IPS-NIHi7 (cell line): ENCODE results near the gene MCTP2.

ENCODE experiments used
- DNase-seq: peaks from one replicate; pipeline ENCODE4 v3.0.0; 2012; ENCODE audit warnings: mixed read lengths; ENCODE audit errors: extremely low spot score

Gene MCTP2

GRCh38 chr15:94395640-94396039 is 164.3 kb downstream of the MCTP2 start:
- no peak for DNase-seq

GRCh38 chr15:94397337-94397736 is 166.0 kb downstream of the MCTP2 start:
- no peak for DNase-seq

GRCh38 chr15:94398001-94398400 is 166.6 kb downstream of the MCTP2 start:
- DNase-seq = no peak

- DNase-seq = no peak
Observed at GRCh38 chr15:94400526-94401298, 169.4 kb downstream of the MCTP2 start.

GRCh38 chr15:94403331-94403730 is 172.0 kb downstream of the MCTP2 start:
- no peak for DNase-seq

- DNase-seq = no peak
Observed at GRCh38 chr15:94404733-94405283, 173.4 kb downstream of the MCTP2 start.

- DNase-seq = no peak
Observed at GRCh38 chr15:94411285-94411684, 179.9 kb downstream of the MCTP2 start.

GRCh38 chr15:94411846-94412245 is 180.5 kb downstream of the MCTP2 start:
- DNase-seq = no peak

- DNase-seq = no peak
Observed at GRCh38 chr15:94412979-94413746, 181.8 kb downstream of the MCTP2 start.

GRCh38 chr15:94414916-94415315 is 183.6 kb downstream of the MCTP2 start:
- no peak for DNase-seq

GRCh38 chr15:94416267-94416666 is 184.9 kb downstream of the MCTP2 start:
- no peak for DNase-seq

GRCh38 chr15:94416820-94417219 is 185.5 kb downstream of the MCTP2 start:
- no peak for DNase-seq

GRCh38 chr15:94417501-94418293 is 186.3 kb downstream of the MCTP2 start:
- DNase-seq = no peak

- DNase-seq = no peak
Observed at GRCh38 chr15:94421706-94422105, 190.3 kb downstream of the MCTP2 start.

GRCh38 chr15:94432279-94432678 is 200.9 kb downstream of the MCTP2 start:
- no peak for DNase-seq

- no peak for DNase-seq
Observed at GRCh38 chr15:94439158-94439557, 207.8 kb downstream of the MCTP2 start.

- DNase-seq = no peak
Observed at GRCh38 chr15:94441760-94442159, 210.4 kb downstream of the MCTP2 start.

GRCh38 chr15:94442480-94442879 is 211.1 kb downstream of the MCTP2 start:
- DNase-seq = no peak

- no peak for DNase-seq
Observed at GRCh38 chr15:94443186-94443585, 211.8 kb downstream of the MCTP2 start.

- no peak for DNase-seq
Observed at GRCh38 chr15:94445566-94446160, 214.3 kb downstream of the MCTP2 start.

- no peak for DNase-seq
Observed at GRCh38 chr15:94446441-94446840, 215.1 kb downstream of the MCTP2 start.

- DNase-seq = no peak
Observed at GRCh38 chr15:94451466-94451865, 220.1 kb downstream of the MCTP2 start.
